ENCODE data around the gene PLCB2.
A peak's percentile ranks its signal among the peaks of the same experiment; 100 is the strongest.

PLCB2 gene

GRCh38 chr15:40280260-40281056, 27.3 kb downstream of the PLCB2 start:
- TF ChIP-seq ZFX (IDR thresholded peaks at IDR 0.05; ENCODE audit: borderline replicate concordance) (no peak), CTCF (IDR thresholded peaks at IDR 0.05) (no peak)
- H3K27ac ChIP-seq = no peak overlapping the region

- no peak for TF ChIP-seq ZFX (IDR thresholded peaks at IDR 0.05; ENCODE audit: borderline replicate concordance)
- TF ChIP-seq CTCF (IDR thresholded peaks at IDR 0.05) = peak; percentile 99
- H3K27ac ChIP-seq = no peak overlapping the region
Measured at GRCh38 chr15:40279437-40280141, 28.1 kb downstream of the PLCB2 start.

GRCh38 chr15:40278026-40278425, 29.7 kb downstream of the PLCB2 start:
- H3K27ac ChIP-seq = no peak overlapping the region
- no peak for TF ChIP-seq CTCF (IDR thresholded peaks at IDR 0.05)
- TF ChIP-seq ZFX (IDR thresholded peaks at IDR 0.05; ENCODE audit: borderline replicate concordance) = no peak

GRCh38 chr15:40277471-40277870, 30.3 kb downstream of the PLCB2 start:
- TF ChIP-seq CTCF (IDR thresholded peaks at IDR 0.05) = no peak
- TF ChIP-seq ZFX (IDR thresholded peaks at IDR 0.05; ENCODE audit: borderline replicate concordance) = no peak
- H3K27ac ChIP-seq = no peak overlapping the region

GRCh38 chr15:40276927-40277326, 30.8 kb downstream of the PLCB2 start:
- no peak for TF ChIP-seq CTCF (IDR thresholded peaks at IDR 0.05)
- no peak overlapping the region for H3K27ac ChIP-seq

GRCh38 chr15:40275954-40276353, 31.8 kb downstream of the PLCB2 start:
- TF ChIP-seq ZFX (IDR thresholded peaks at IDR 0.05; ENCODE audit: borderline replicate concordance) = no peak
- no peak for TF ChIP-seq CTCF (IDR thresholded peaks at IDR 0.05)
- H3K27ac ChIP-seq = no peak overlapping the region

GRCh38 chr15:40275523-40275922, 32.2 kb downstream of the PLCB2 start:
- TF ChIP-seq ZFX (IDR thresholded peaks at IDR 0.05; ENCODE audit: borderline replicate concordance) (no peak), CTCF (IDR thresholded peaks at IDR 0.05) (no peak)
- H3K27ac ChIP-seq = no peak overlapping the region
